Vagina (tissue), 2 donors: Measurements from ENCODE around the gene COBL. TPM values are rescaled to one million over a fixed set of nuclear protein-coding genes. Genes with fewer than 3 reads are reported as not detected.

ENCODE experiments used
- DNase-seq, 2 donors: peaks; one replicate each; pipeline ENCODE4 v3.0.0-alpha.2; 2017; ENCODE audit errors: extremely low spot score in 2 of 2
- H3K27ac ChIP-seq: fragments of 200-600 bp; sonication (generic); one replicate; pipeline ENCODE4 v1.5.1; 2019
- H3K27me3 ChIP-seq: fragments of 200-600 bp; sonication (generic); one replicate; pipeline ENCODE4 v1.5.1; 2019
- H3K36me3 ChIP-seq, 2 donors: fragments of 200-600 bp; sonication (generic); one replicate each; pipeline ENCODE4 v1.5.1; 2017 to 2019
- H3K4me1 ChIP-seq: fragments of 200-600 bp; sonication (generic); one replicate; pipeline ENCODE4 v1.5.1; 2019
- H3K4me3 ChIP-seq, 2 donors: fragments of 200-600 bp; sonication (generic); 1 replicate in 1 of 2; 2 replicates in 1 of 2; pipeline ENCODE4 v1.5.1; 2016 to 2019
- H3K9me3 ChIP-seq: fragments of 200-600 bp; sonication (generic); one replicate; pipeline ENCODE4 v1.5.1; 2019
- CTCF ChIP-seq, 3 experiments: fragments of 450-650 bp in 2 of 3; fragments of 200-600 bp in 1 of 3; sonication (generic) in 1 of 3; IDR thresholded peaks; one replicate each; pipeline ENCODE4 v1.5.1; 2017 to 2019; ENCODE audit warnings: antibody characterized with exemption in 3 of 3, mild to moderate bottlenecking in 2 of 3, moderate library complexity in 2 of 3
- POLR2A ChIP-seq, 2 donors: fragments of 450-650 bp; IDR thresholded peaks; one replicate each; pipeline ENCODE4 v1.6.1; 2017; ENCODE audit warnings: antibody characterized with exemption in 2 of 2, mild to moderate bottlenecking in 2 of 2, moderate library complexity in 2 of 2
- POLR2AphosphoS5 ChIP-seq, 2 donors: sonication (generic); formaldehyde crosslinking; IDR thresholded peaks; one replicate each; pipeline ENCODE4 v1.9.0; 2017; ENCODE audit warnings: antibody characterized with exemption in 2 of 2, mild to moderate bottlenecking in 2 of 2, low read depth in 1 of 2; ENCODE audit not compliant: insufficient read depth in 1 of 2
- intact Hi-C: fragments of 100-400 bp; cut with DNase I; formaldehyde crosslinking; loops from one replicate; pipeline ENCODE4 v1.15.1; 2023
- total RNA-seq: library from RNA; depleted of rRNA; stranded (reverse); fragments of >200 nt; gene quantifications from one replicate; pipeline ENCODE4 v1.2.3, GENCODE V29; 2016

The COBL gene
- total RNA-seq, 1 donor from 2014 or later: 9.3 TPM

DNA sequence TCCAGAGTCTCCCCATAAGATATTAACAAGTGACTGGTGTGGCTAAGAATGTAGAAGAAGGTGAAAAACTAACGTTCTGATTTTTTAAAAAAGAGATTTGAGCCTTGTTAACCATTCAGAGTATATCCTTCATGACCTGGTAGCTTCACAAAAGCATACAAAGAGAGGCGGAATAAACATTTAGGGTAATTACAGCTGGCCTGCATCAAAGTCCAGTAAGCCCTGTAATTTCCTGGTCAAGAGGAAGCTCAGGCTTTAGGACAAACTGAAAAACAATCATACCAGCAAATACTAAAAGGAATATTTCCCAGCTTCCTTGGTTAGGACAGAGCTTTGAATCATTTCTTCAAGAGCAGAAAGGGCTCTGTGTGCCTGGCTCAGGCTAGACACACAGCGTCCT is 165.2 kb downstream of the COBL start:
- TF ChIP-seq POLR2A (IDR thresholded peaks at IDR 0.05): no peak
- no peak for TF ChIP-seq POLR2AphosphoS5 (IDR thresholded peaks at IDR 0.05; ENCODE audit: insufficient read depth in 1 of 2, low read depth in 1 of 2)
- no peak for TF ChIP-seq CTCF (IDR thresholded peaks at IDR 0.05)
- no peak overlapping the region for H3K4me3 ChIP-seq
- intact Hi-C loops: no loop called here

DNA sequence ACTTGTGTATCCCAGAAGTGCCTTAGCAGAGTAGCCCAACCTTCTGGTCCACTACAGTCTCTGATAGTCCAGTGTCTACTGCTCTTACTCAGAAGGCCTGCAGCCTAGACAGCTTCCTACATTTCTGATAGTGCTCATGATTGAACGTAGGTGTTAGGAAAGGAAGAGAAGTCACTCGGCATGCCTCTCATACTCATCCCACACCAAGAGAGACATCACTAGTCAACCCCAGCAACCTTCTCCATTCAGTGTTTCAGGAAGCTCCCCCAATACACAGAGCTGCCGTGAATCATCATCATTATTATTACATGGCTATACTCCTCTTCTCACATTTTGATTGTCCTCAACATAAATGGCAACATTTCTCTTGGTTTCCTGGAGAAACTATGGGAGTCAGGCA is 166.4 kb downstream of the COBL start:
- Histone ChIP-seq H3K27me3 (no peaks in the 10 kb centered on the region), H3K27ac (no peak overlapping the region), H3K4me3 (no peak overlapping the region), H3K4me1 (no peaks in the 10 kb centered on the region), H3K36me3 (no peaks in the 10 kb centered on the region), H3K9me3 (no peaks in the 10 kb centered on the region)
- intact Hi-C loops: no loop called here
- TF ChIP-seq POLR2A (IDR thresholded peaks at IDR 0.05) (no peak), POLR2AphosphoS5 (IDR thresholded peaks at IDR 0.05; ENCODE audit: insufficient read depth in 1 of 2, low read depth in 1 of 2) (no peak), CTCF (IDR thresholded peaks at IDR 0.05) (no peak)
- no peak for DNase-seq

More for the DNA sequence above, 165.2 kb downstream of the COBL start:
- Histone ChIP-seq H3K9me3 (no peaks in the 10 kb centered on the region), H3K27ac (no peak overlapping the region), H3K27me3 (no peaks in the 10 kb centered on the region), H3K36me3 (no peaks in the 10 kb centered on the region), H3K4me1 (no peaks in the 10 kb centered on the region)
- DNase-seq: no peak

GRCh38 chr7:51148216-51148615 is 168.4 kb downstream of the COBL start:
- DNase-seq: peak in 1 of 2 donors; percentile 56
- H3K9me3 ChIP-seq: no peaks in the 10 kb centered on the region
- H3K36me3 ChIP-seq: no peaks in the 10 kb centered on the region
- H3K4me3 ChIP-seq: no peak overlapping the region
- no peak overlapping the region for H3K27ac ChIP-seq
- intact Hi-C loops: no loop called here
- H3K27me3 ChIP-seq: no peaks in the 10 kb centered on the region
- no peaks in the 10 kb centered on the region for H3K4me1 ChIP-seq
- TF ChIP-seq CTCF (IDR thresholded peaks at IDR 0.05): no peak
- no peak for TF ChIP-seq POLR2A (IDR thresholded peaks at IDR 0.05)
- TF ChIP-seq POLR2AphosphoS5 (IDR thresholded peaks at IDR 0.05; ENCODE audit: insufficient read depth in 1 of 2, low read depth in 1 of 2): no peak

GRCh38 chr7:51146816-51147586 is 169.6 kb downstream of the COBL start:
- no peak overlapping the region for H3K4me3 ChIP-seq
- TF ChIP-seq CTCF (IDR thresholded peaks at IDR 0.05): no peak
- no peak for TF ChIP-seq POLR2AphosphoS5 (IDR thresholded peaks at IDR 0.05; ENCODE audit: insufficient read depth in 1 of 2, low read depth in 1 of 2)
- no peak for TF ChIP-seq POLR2A (IDR thresholded peaks at IDR 0.05)
- no peaks in the 10 kb centered on the region for H3K4me1 ChIP-seq
- no peak overlapping the region for H3K27ac ChIP-seq
- intact Hi-C loops: no loop called here
- peak in 1 of 2 donors; percentile 80 for DNase-seq
- no peaks in the 10 kb centered on the region for H3K36me3 ChIP-seq
- H3K9me3 ChIP-seq: no peaks in the 10 kb centered on the region
- no peaks in the 10 kb centered on the region for H3K27me3 ChIP-seq

- H3K36me3 ChIP-seq: no peaks in the 10 kb centered on the region
- no peak overlapping the region for H3K4me3 ChIP-seq
- TF ChIP-seq POLR2AphosphoS5 (IDR thresholded peaks at IDR 0.05; ENCODE audit: insufficient read depth in 1 of 2, low read depth in 1 of 2) (no peak), CTCF (IDR thresholded peaks at IDR 0.05) (no peak), POLR2A (IDR thresholded peaks at IDR 0.05) (no peak)
- no peaks in the 10 kb centered on the region for H3K9me3 ChIP-seq
- DNase-seq: no peak
- no peak overlapping the region for H3K27ac ChIP-seq
- no peaks in the 10 kb centered on the region for H3K27me3 ChIP-seq
- intact Hi-C loops: no loop called here
- peaks cover 12% of the 10 kb centered on the region for H3K4me1 ChIP-seq
Measured at GRCh38 chr7:51144178-51144577, 172.4 kb downstream of the COBL start.
